Neuronal stem cell (in vitro differentiated cells): ENCODE data around the gene TLR7.

Source experiments
- DNase-seq: peaks from one replicate; pipeline ENCODE4 v3.0.0-alpha.2; 2013; ENCODE audit warnings: low spot score
- H2AFZ ChIP-seq: one replicate; pipeline ENCODE4 v1.6.1; 2013; ENCODE audit warnings: mild to moderate bottlenecking, low read length, inconsistent platforms
- H2AK5ac ChIP-seq: 2 replicates; pipeline ENCODE4 v1.6.1; 2013; ENCODE audit warnings: low read depth, mild to moderate bottlenecking, inconsistent platforms, low read length, moderate library complexity, mixed read lengths
- H2BK120ac ChIP-seq: 2 replicates; pipeline ENCODE4 v1.6.1; 2013; ENCODE audit warnings: low read depth, mild to moderate bottlenecking, inconsistent platforms, low read length, moderate library complexity, mixed read lengths
- H2BK12ac ChIP-seq: one replicate; pipeline ENCODE4 v1.6.1; 2013; ENCODE audit warnings: low read length, inconsistent platforms
- H2BK15ac ChIP-seq: 2 replicates; pipeline ENCODE4 v1.6.1; 2013; ENCODE audit warnings: mild to moderate bottlenecking, low read length, inconsistent platforms, mixed read lengths
- H2BK5ac ChIP-seq: one replicate; pipeline ENCODE4 v1.6.1; 2013; ENCODE audit warnings: inconsistent platforms, mild to moderate bottlenecking, low read length, moderate library complexity
- H3K14ac ChIP-seq: one replicate; pipeline ENCODE4 v1.6.1; 2013; ENCODE audit warnings: low read length, inconsistent platforms
- H3K18ac ChIP-seq: 2 replicates; pipeline ENCODE4 v1.6.1; 2013; ENCODE audit warnings: low read length, inconsistent platforms
- H3K23ac ChIP-seq: 2 replicates; pipeline ENCODE4 v1.6.1; 2013; ENCODE audit warnings: low read depth, mild to moderate bottlenecking, mixed read lengths, low read length, inconsistent platforms; ENCODE audit not compliant: poor library complexity
- H3K27ac ChIP-seq: replicated peaks from 3 replicates; pipeline ENCODE4 v1.5.1; 2013; ENCODE audit warnings: low read length, inconsistent platforms
- H3K27me3 ChIP-seq, 3 experiments: 2 replicates each; pipeline ENCODE4 v1.6.1; 2013; ENCODE audit warnings: low read length in 3 of 3, mild to moderate bottlenecking in 2 of 3, inconsistent platforms in 1 of 3, low read depth in 1 of 3, mixed read lengths in 1 of 3, moderate library complexity in 1 of 3; ENCODE audit not compliant: control insufficient read depth in 3 of 3, insufficient read depth in 3 of 3
- H3K36me3 ChIP-seq, 2 donors: replicated peaks in 1 of 2; 2 replicates each; pipeline ENCODE4 v1.6.1; 2013; ENCODE audit warnings: low read length in 2 of 2; ENCODE audit not compliant: control insufficient read depth in 2 of 2, insufficient read depth in 2 of 2
- H3K4ac ChIP-seq: 2 replicates; pipeline ENCODE4 v1.6.1; 2013; ENCODE audit warnings: inconsistent platforms, mild to moderate bottlenecking, low read length, moderate library complexity
- H3K4me1 ChIP-seq, 2 donors: 1 replicate in 1 of 2; 2 replicates in 1 of 2; pipeline ENCODE4 v1.6.1; 2013; ENCODE audit warnings: low read length in 2 of 2, low read depth in 1 of 2; ENCODE audit not compliant: control insufficient read depth in 2 of 2, insufficient read depth in 1 of 2
- H3K4me2 ChIP-seq: one replicate; pipeline ENCODE4 v1.6.1; 2013; ENCODE audit warnings: mild to moderate bottlenecking, low read length, inconsistent platforms; ENCODE audit not compliant: insufficient read depth, poor library complexity, severe bottlenecking
- H3K4me3 ChIP-seq, 2 donors: 2 replicates each; pipeline ENCODE4 v1.5.1; 2013; ENCODE audit warnings: low read length in 2 of 2, mild to moderate bottlenecking in 2 of 2, inconsistent platforms in 1 of 2, moderate library complexity in 1 of 2
- H3K79me1 ChIP-seq: one replicate; pipeline ENCODE4 v1.6.1; 2013; ENCODE audit warnings: low read depth, mild to moderate bottlenecking, inconsistent platforms, low read length, moderate library complexity
- H3K9ac ChIP-seq: one replicate; pipeline ENCODE4 v1.6.1; 2013; ENCODE audit warnings: mild to moderate bottlenecking, low read depth, low read length, inconsistent platforms; ENCODE audit not compliant: poor library complexity
- H3K9me3 ChIP-seq, 2 donors: replicated peaks in 1 of 2; 2 replicates each; pipeline versions ENCODE3 to v1.6.1; 2013; ENCODE audit warnings: low read length in 2 of 2, mild to moderate bottlenecking in 2 of 2, inconsistent platforms in 1 of 2, low read depth in 1 of 2, mixed read lengths in 1 of 2, moderate library complexity in 1 of 2; ENCODE audit not compliant: control insufficient read depth in 2 of 2, insufficient read depth in 1 of 2
- H4K8ac ChIP-seq: one replicate; pipeline ENCODE4 v1.6.1; 2013; ENCODE audit warnings: low read depth, mild to moderate bottlenecking, inconsistent platforms, low read length, moderate library complexity
- H4K91ac ChIP-seq: one replicate; pipeline ENCODE4 v1.6.1; 2013; ENCODE audit warnings: low read length, low read depth, mild to moderate bottlenecking, inconsistent platforms; ENCODE audit not compliant: poor library complexity
- WGBS, 2 donors: extraction: QIAGEN DNeasy Blood & Tissue Kit; methylation state at CpG; one replicate each; pipeline ENCODE4 v1.1.7; 2013; ENCODE audit warnings: missing lambda C conversion rate in 2 of 2, mixed read lengths in 1 of 2; ENCODE audit not compliant: insufficient read length in 2 of 2, insufficient replicate concordance in 1 of 2; ENCODE audit errors: extremely low coverage in 2 of 2; 5-methylcytosine and 5-hydroxymethylcytosine counted together

The TLR7 gene

DNA sequence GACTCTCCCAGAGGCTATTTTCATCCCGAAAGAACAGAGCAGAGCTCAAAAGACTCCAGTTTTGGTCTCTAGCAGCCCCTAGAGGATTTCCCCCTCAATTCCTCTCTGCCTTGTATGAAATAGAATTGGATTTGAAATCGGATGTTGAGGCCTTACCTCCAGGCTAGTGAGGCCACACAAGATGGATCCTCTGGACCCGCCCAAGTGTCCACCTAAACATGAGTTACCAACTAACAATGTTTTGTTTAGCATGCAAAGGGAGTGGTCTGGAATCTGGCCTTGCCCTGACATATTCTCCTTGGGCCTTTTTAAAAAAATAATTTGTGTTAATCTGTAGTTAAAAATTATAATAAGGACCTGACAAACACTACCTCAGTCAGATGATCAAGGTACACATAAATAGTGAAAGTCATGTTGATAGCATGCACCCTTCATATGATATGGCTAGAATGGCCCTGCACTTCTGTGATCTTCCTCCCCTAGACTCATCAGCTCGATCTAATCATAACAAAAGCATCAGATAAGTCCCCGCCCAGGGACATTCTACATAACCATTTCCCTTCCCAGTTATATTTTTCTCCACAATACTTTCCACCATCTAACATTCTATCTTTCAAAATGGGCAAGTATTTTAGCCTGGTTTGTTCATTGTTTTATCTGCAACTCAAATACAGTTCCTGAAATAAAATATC lies 46.1 kb downstream of the TLR7 start:
- H3K27me3 ChIP-seq, result peaks cover 0 to 2% (median 0%) of the 10 kb centered on the region in 3 experiments
- H2AK5ac ChIP-seq, result no peak overlapping the region
- H3K36me3 ChIP-seq, result no peaks in the 10 kb centered on the region
- H3K9ac ChIP-seq, result no peak overlapping the region
- no peak overlapping the region for H3K14ac ChIP-seq
- no peak overlapping the region for H3K4ac ChIP-seq
- H3K79me1 ChIP-seq, result no peaks in the 10 kb centered on the region
- DNase-seq, result no peak
- no peak overlapping the region for H2BK12ac ChIP-seq
- H3K18ac ChIP-seq, result no peak overlapping the region
- WGBS, 2 donors, result no CpG with 5 or more reads among the region's 5 CpGs
- no peak overlapping the region for H2BK5ac ChIP-seq
- no peak overlapping the region for H3K27ac ChIP-seq
- no peak overlapping the region for H2AFZ ChIP-seq
- no peak overlapping the region for H4K91ac ChIP-seq
- H3K4me2 ChIP-seq, result no peak overlapping the region
- no peaks in the 10 kb centered on the region for H3K9me3 ChIP-seq
- no peaks in the 10 kb centered on the region for H3K4me1 ChIP-seq
- no peak overlapping the region for H3K23ac ChIP-seq
- H4K8ac ChIP-seq, result no peak overlapping the region
- H3K4me3 ChIP-seq, result no peak overlapping the region
- H2BK120ac ChIP-seq, result no peak overlapping the region
- no peak overlapping the region for H2BK15ac ChIP-seq

DNA sequence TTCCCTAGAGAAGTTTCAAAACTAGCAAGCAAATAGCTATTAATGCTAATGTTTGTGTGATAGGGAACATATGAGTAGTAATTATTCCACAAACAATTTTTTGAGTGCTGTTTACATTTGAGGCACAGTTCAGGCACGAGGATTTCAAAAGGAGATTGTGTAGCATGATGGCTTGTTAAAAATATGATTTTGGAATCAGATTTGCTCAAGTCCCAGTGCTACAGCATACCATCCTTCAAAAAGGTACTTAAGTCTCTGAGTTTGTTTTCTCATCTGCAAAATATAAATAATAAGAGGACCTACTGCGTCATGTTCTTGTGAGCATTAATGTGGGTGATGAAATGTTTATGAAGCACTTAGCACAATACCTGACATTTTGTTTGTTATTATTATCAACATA lies 50.9 kb downstream of the TLR7 start:
- no peak overlapping the region for H3K27ac ChIP-seq
- DNase-seq, result no peak
- no CpG with 5 or more reads among the region's 2 CpGs for WGBS, 2 donors
- no peaks in the 10 kb centered on the region for H3K79me1 ChIP-seq
- H2BK5ac ChIP-seq, result no peak overlapping the region
- no peaks in the 10 kb centered on the region for H3K36me3 ChIP-seq
- no peak overlapping the region for H3K9ac ChIP-seq
- no peaks in the 10 kb centered on the region for H3K9me3 ChIP-seq
- no peak overlapping the region for H2AFZ ChIP-seq
- H4K91ac ChIP-seq, result no peak overlapping the region
- no peak overlapping the region for H2AK5ac ChIP-seq
- no peak overlapping the region for H2BK12ac ChIP-seq
- H3K23ac ChIP-seq, result no peak overlapping the region
- peaks cover 0 to 11% (median 0%) of the 10 kb centered on the region in 3 experiments for H3K27me3 ChIP-seq
- H3K4me1 ChIP-seq, result no peaks in the 10 kb centered on the region
- H4K8ac ChIP-seq, result no peak overlapping the region
- no peak overlapping the region for H3K18ac ChIP-seq
- H3K4me3 ChIP-seq, result no peak overlapping the region
- no peak overlapping the region for H3K4me2 ChIP-seq
- no peak overlapping the region for H3K14ac ChIP-seq
- H2BK15ac ChIP-seq, result no peak overlapping the region
- no peak overlapping the region for H3K4ac ChIP-seq
- H2BK120ac ChIP-seq, result no peak overlapping the region

DNA sequence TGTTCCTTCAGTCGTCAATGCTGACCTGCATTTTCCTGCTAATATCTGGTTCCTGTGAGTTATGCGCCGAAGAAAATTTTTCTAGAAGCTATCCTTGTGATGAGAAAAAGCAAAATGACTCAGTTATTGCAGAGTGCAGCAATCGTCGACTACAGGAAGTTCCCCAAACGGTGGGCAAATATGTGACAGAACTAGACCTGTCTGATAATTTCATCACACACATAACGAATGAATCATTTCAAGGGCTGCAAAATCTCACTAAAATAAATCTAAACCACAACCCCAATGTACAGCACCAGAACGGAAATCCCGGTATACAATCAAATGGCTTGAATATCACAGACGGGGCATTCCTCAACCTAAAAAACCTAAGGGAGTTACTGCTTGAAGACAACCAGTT lies 52.2 kb downstream of the TLR7 start:
- Histone ChIP-seq H3K36me3 (no peaks in the 10 kb centered on the region), H3K4me1 (no peaks in the 10 kb centered on the region), H3K4me3 (no peak overlapping the region), H3K18ac (no peak overlapping the region), H2BK120ac (no peak overlapping the region), H3K27me3 (peaks cover 0 to 11% (median 0%) of the 10 kb centered on the region in 3 experiments), H2AK5ac (no peak overlapping the region), H2AFZ (no peak overlapping the region), H3K9ac (no peak overlapping the region), H3K4me2 (no peak overlapping the region), H3K79me1 (no peaks in the 10 kb centered on the region), H2BK15ac (no peak overlapping the region), H2BK12ac (no peak overlapping the region), H4K91ac (no peak overlapping the region), H3K14ac (no peak overlapping the region), H3K27ac (no peak overlapping the region), H3K4ac (no peak overlapping the region), H3K23ac (no peak overlapping the region), H4K8ac (no peak overlapping the region), H3K9me3 (no peaks in the 10 kb centered on the region), H2BK5ac (no peak overlapping the region)
- no CpG with 5 or more reads among the region's 10 CpGs for WGBS, 2 donors
- DNase-seq, result no peak

DNA sequence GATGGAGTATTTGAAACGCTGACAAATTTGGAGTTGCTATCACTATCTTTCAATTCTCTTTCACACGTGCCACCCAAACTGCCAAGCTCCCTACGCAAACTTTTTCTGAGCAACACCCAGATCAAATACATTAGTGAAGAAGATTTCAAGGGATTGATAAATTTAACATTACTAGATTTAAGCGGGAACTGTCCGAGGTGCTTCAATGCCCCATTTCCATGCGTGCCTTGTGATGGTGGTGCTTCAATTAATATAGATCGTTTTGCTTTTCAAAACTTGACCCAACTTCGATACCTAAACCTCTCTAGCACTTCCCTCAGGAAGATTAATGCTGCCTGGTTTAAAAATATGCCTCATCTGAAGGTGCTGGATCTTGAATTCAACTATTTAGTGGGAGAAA lies 52.7 kb downstream of the TLR7 start:
- Histone ChIP-seq H3K36me3 (no peaks in the 10 kb centered on the region), H3K9ac (no peak overlapping the region), H2AFZ (no peak overlapping the region), H2BK5ac (no peak overlapping the region), H3K27ac (no peak overlapping the region), H3K18ac (no peak overlapping the region), H3K9me3 (no peaks in the 10 kb centered on the region), H3K4me3 (no peak overlapping the region), H2BK120ac (no peak overlapping the region), H2AK5ac (no peak overlapping the region), H3K4me2 (no peak overlapping the region), H3K14ac (no peak overlapping the region), H3K27me3 (peaks cover 0 to 11% (median 0%) of the 10 kb centered on the region in 3 experiments), H3K4me1 (no peaks in the 10 kb centered on the region), H2BK15ac (no peak overlapping the region), H2BK12ac (no peak overlapping the region), H3K4ac (no peak overlapping the region), H4K91ac (no peak overlapping the region), H3K79me1 (no peaks in the 10 kb centered on the region), H4K8ac (no peak overlapping the region), H3K23ac (no peak overlapping the region)
- no CpG with 5 or more reads among the region's 8 CpGs for WGBS, 2 donors
- DNase-seq, result no peak
